Mesendoderm (in vitro differentiated cells): ENCODE data around the gene TPO.

Experiments used
- DNase-seq: peaks from one replicate; pipeline ENCODE4 v3.0.0; 2013
- H2AK5ac ChIP-seq: 2 replicates; pipeline ENCODE4 v1.6.1; 2013; ENCODE audit warnings: low read length, inconsistent platforms
- H2BK120ac ChIP-seq: 2 replicates; pipeline ENCODE4 v1.6.1; 2013; ENCODE audit warnings: low read depth, mild to moderate bottlenecking, low read length, moderate library complexity, mixed read lengths
- H2BK15ac ChIP-seq: replicated peaks from 2 replicates; pipeline ENCODE4 v1.6.1; 2013; ENCODE audit warnings: low read depth, mild to moderate bottlenecking, moderate library complexity
- H2BK5ac ChIP-seq: 2 replicates; pipeline ENCODE4 v1.6.1; 2013; ENCODE audit warnings: low read length, inconsistent platforms
- H3K18ac ChIP-seq: 2 replicates; pipeline ENCODE4 v1.6.1; 2013; ENCODE audit warnings: mild to moderate bottlenecking, low read length, mixed read lengths
- H3K23ac ChIP-seq: one replicate; pipeline ENCODE4 v1.6.1; 2013; ENCODE audit warnings: low read length
- H3K27ac ChIP-seq: 2 replicates; pipeline ENCODE4 v1.5.1; 2013; ENCODE audit warnings: low read depth, mild to moderate bottlenecking, inconsistent platforms, low read length, moderate library complexity
- H3K27me3 ChIP-seq: 2 replicates; pipeline ENCODE4 v1.6.1; 2013; ENCODE audit warnings: low read length, control low read depth, mild to moderate bottlenecking, inconsistent platforms; ENCODE audit not compliant: insufficient read depth, poor library complexity
- H3K36me3 ChIP-seq: 2 replicates; pipeline ENCODE4 v1.6.1; 2013; ENCODE audit warnings: low read length, inconsistent platforms; ENCODE audit not compliant: control insufficient read depth, insufficient read depth
- H3K4ac ChIP-seq: one replicate; pipeline ENCODE4 v1.6.1; 2013; ENCODE audit warnings: low read depth, mild to moderate bottlenecking, low read length, moderate library complexity
- H3K4me1 ChIP-seq: 2 replicates; pipeline ENCODE4 v1.6.1; 2013; ENCODE audit warnings: low read depth, low read length, inconsistent platforms; ENCODE audit not compliant: control insufficient read depth
- H3K4me2 ChIP-seq: 2 replicates; pipeline ENCODE4 v1.6.1; 2013; ENCODE audit warnings: low read length
- H3K4me3 ChIP-seq: 2 replicates; pipeline ENCODE4 v1.5.1; 2013; ENCODE audit warnings: mild to moderate bottlenecking, low read length
- H3K56ac ChIP-seq: one replicate; pipeline ENCODE4 v1.6.1; 2013; ENCODE audit warnings: low read length
- H3K79me1 ChIP-seq: 2 replicates; pipeline ENCODE4 v1.6.1; 2013; ENCODE audit warnings: low read length, inconsistent platforms
- H3K79me2 ChIP-seq: 2 replicates; pipeline ENCODE4 v1.6.1; 2013; ENCODE audit warnings: mild to moderate bottlenecking, low read length; ENCODE audit not compliant: control insufficient read depth, insufficient read depth
- H3K9ac ChIP-seq: 2 replicates; pipeline ENCODE4 v1.6.1; 2013; ENCODE audit warnings: low read length, inconsistent platforms
- H4K5ac ChIP-seq: one replicate; pipeline ENCODE4 v1.6.1; 2013; ENCODE audit warnings: low read length
- H4K8ac ChIP-seq: one replicate; pipeline ENCODE4 v1.6.1; 2013; ENCODE audit warnings: low read depth, mild to moderate bottlenecking, control low read depth, low read length, moderate library complexity
- WGBS: extraction: QIAGEN DNeasy Blood & Tissue Kit; methylation state at CpG from one replicate; pipeline ENCODE4 v1.1.7; 2013; ENCODE audit warnings: low lambda C conversion rate, missing lambda C conversion rate; ENCODE audit not compliant: insufficient coverage; ENCODE audit errors: extremely low coverage; 5-methylcytosine and 5-hydroxymethylcytosine counted together

The TPO gene

GRCh38 chr2:1542971-1543370, 129.7 kb downstream of the TPO start:
- no peak for DNase-seq
- Histone ChIP-seq H3K4me1 (no peaks in the 10 kb centered on the region), H3K18ac (no peak overlapping the region), H3K27me3 (no peaks in the 10 kb centered on the region), H3K56ac (no peak overlapping the region), H4K5ac (no peak overlapping the region), H4K8ac (no peak overlapping the region), H3K4me3 (no peak overlapping the region), H3K23ac (no peak overlapping the region), H3K4ac (no peak overlapping the region), H3K27ac (no peak overlapping the region), H3K4me2 (no peak overlapping the region), H2BK120ac (no peak overlapping the region), H3K79me2 (no peaks in the 10 kb centered on the region), H3K79me1 (no peaks in the 10 kb centered on the region), H3K36me3 (no peaks in the 10 kb centered on the region), H2BK5ac (no peak overlapping the region), H2AK5ac (no peak overlapping the region), H2BK15ac (no peak overlapping the region), H3K9ac (no peak overlapping the region)
- no CpG with 5 or more reads among the region's 11 CpGs for WGBS

DNA sequence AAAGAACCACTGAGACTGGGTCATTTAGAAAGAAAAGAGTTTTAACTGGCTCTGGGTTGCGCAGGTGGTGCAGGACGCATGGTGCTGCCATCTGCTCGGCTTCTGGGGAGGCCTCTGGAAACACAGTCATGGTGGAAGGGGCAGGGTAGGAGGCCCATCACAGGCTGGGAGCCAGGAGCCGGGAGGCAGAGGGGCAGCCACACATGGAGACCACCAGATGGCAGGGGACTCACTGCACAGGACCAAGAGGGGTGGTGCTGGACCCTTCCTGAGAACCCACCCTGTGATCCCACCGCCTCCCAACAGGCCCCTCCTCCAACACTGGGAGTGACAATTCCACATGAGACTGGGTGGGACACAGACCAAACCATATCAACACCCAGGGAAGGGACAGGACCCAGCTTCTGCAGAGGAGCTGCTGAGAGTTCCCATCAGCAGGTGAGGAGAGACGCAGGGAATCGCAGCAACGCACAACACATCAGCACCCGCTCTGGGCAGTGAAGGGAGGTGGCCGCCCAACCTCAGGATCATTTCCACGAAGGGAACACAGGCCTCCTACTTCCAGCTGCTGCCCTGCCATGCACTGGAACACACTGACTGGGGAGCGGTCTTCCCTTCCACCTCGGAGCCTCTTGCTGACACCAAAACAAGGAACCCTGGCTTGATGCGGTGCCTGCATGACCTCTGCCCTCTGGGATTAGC, 130.7 kb downstream of the TPO start:
- no peak overlapping the region for H2BK120ac ChIP-seq
- H2BK15ac ChIP-seq: no peak overlapping the region
- no peak overlapping the region for H4K8ac ChIP-seq
- DNase-seq: no peak
- H3K4me1 ChIP-seq: no peaks in the 10 kb centered on the region
- H3K4me3 ChIP-seq: no peak overlapping the region
- H3K4me2 ChIP-seq: no peak overlapping the region
- H3K56ac ChIP-seq: peak overlapping the region; percentile 5
- H4K5ac ChIP-seq: no peak overlapping the region
- H3K27me3 ChIP-seq: no peaks in the 10 kb centered on the region
- H2BK5ac ChIP-seq: no peak overlapping the region
- H3K9ac ChIP-seq: no peak overlapping the region
- no peak overlapping the region for H2AK5ac ChIP-seq
- no peak overlapping the region for H3K27ac ChIP-seq
- H3K36me3 ChIP-seq: no peaks in the 10 kb centered on the region
- no CpG with 5 or more reads among the region's 14 CpGs for WGBS
- H3K79me2 ChIP-seq: no peaks in the 10 kb centered on the region
- H3K23ac ChIP-seq: no peak overlapping the region
- no peak overlapping the region for H3K4ac ChIP-seq
- H3K18ac ChIP-seq: no peak overlapping the region
- H3K79me1 ChIP-seq: no peaks in the 10 kb centered on the region

DNA sequence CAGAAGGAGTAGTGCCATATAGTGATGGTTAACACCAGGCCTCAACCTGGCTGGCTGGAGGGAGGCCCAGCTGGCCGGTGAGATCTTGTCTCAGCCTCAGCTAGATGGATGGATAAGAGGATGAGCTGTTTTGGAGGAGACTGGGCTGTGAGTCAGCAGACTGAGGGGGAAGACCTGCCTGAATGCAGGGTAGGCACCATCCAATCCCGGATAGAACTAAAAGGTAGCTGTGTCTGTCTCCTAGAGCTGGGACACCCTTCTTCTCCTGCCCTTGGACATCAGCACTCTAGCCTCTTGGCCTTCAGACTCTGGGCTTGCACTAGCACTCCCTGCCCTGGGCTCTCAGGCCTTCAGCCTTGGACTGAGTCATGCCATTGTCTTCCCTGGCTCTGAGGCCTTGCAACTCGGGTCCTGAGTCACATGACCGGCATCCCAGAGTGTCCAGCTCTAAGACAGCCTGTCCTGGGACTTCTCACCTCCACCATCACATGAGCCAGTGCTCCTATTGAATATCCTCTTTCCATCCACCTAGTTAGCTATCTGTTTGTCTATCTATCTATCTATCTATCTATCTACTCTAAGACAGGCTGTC, 131.3 kb downstream of the TPO start:
- H3K27ac ChIP-seq: no peak overlapping the region
- no peak overlapping the region for H2AK5ac ChIP-seq
- H2BK15ac ChIP-seq: no peak overlapping the region
- no peak overlapping the region for H3K9ac ChIP-seq
- H3K79me1 ChIP-seq: no peaks in the 10 kb centered on the region
- WGBS: no CpG with 5 or more reads among the region's 4 CpGs
- H3K23ac ChIP-seq: no peak overlapping the region
- H3K4me1 ChIP-seq: no peaks in the 10 kb centered on the region
- no peaks in the 10 kb centered on the region for H3K27me3 ChIP-seq
- H3K4me2 ChIP-seq: no peak overlapping the region
- H3K18ac ChIP-seq: no peak overlapping the region
- no peak overlapping the region for H4K5ac ChIP-seq
- no peak overlapping the region for H2BK120ac ChIP-seq
- no peak overlapping the region for H4K8ac ChIP-seq
- H3K4me3 ChIP-seq: no peak overlapping the region
- no peaks in the 10 kb centered on the region for H3K79me2 ChIP-seq
- H3K4ac ChIP-seq: no peak overlapping the region
- H2BK5ac ChIP-seq: no peak overlapping the region
- peak; percentile 45 for DNase-seq
- H3K36me3 ChIP-seq: no peaks in the 10 kb centered on the region
- peak overlapping the region; percentile 5 for H3K56ac ChIP-seq

DNA sequence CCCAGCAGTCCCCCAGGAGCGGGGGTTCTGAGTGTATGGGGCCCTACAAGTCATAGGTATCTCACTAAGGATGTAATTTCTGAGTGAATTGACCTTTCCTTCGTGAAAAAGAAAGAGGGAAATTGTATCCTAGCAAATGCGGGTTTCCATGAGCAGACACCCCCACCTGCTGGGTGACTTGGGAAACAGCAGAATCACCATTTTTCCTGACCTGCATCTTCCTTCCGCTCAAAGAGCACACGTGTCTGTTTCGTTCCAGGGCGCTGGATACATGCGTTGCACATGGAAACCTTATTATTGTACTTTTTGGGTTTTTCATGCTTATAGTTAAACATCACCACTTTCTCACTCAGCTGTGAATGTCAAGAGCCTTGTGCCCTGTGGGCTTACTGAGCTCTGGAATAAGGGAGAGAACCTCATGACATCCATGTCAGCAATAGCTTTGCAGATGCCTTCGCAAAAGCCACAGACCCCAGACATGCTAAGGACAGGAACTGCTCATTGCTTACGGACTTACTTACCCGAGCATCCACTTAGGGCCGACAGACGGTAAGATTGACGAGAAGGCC, 132.8 kb downstream of the TPO start:
- Histone ChIP-seq H3K23ac (no peak overlapping the region), H2BK15ac (no peak overlapping the region), H3K4me3 (no peak overlapping the region), H2AK5ac (no peak overlapping the region), H2BK5ac (no peak overlapping the region), H3K18ac (no peak overlapping the region), H2BK120ac (no peak overlapping the region), H4K8ac (no peak overlapping the region), H3K27ac (no peak overlapping the region), H3K27me3 (no peaks in the 10 kb centered on the region), H3K36me3 (no peaks in the 10 kb centered on the region), H3K4me1 (no peaks in the 10 kb centered on the region), H3K4ac (no peak overlapping the region), H3K56ac (no peak overlapping the region), H3K79me2 (no peaks in the 10 kb centered on the region), H3K4me2 (no peak overlapping the region), H3K9ac (no peak overlapping the region), H4K5ac (no peak overlapping the region), H3K79me1 (no peaks in the 10 kb centered on the region)
- DNase-seq: peak; percentile 53
- WGBS: no CpG with 5 or more reads among the region's 14 CpGs

- Histone ChIP-seq H2AK5ac (no peak overlapping the region), H2BK120ac (no peak overlapping the region), H2BK15ac (no peak overlapping the region), H3K79me1 (no peaks in the 10 kb centered on the region), H3K4me1 (no peaks in the 10 kb centered on the region), H3K79me2 (no peaks in the 10 kb centered on the region), H4K5ac (no peak overlapping the region), H3K4me2 (no peak overlapping the region), H3K27me3 (no peaks in the 10 kb centered on the region), H2BK5ac (no peak overlapping the region), H3K9ac (no peak overlapping the region), H3K27ac (no peak overlapping the region), H4K8ac (no peak overlapping the region), H3K36me3 (no peaks in the 10 kb centered on the region), H3K4ac (no peak overlapping the region), H3K18ac (no peak overlapping the region), H3K23ac (no peak overlapping the region), H3K4me3 (no peak overlapping the region), H3K56ac (no peak overlapping the region)
- no CpG with 5 or more reads among the region's 10 CpGs for WGBS
- DNase-seq: no peak
Observed at GRCh38 chr2:1546901-1547300, 133.6 kb downstream of the TPO start.
